HCT116 (cell line): Measurements from ENCODE around the gene C1R. TPM values are rescaled to one million over a fixed set of nuclear protein-coding genes. Genes with fewer than 3 reads are reported as not detected.

Experiments
- ATAC-seq: fragments of 200-7000 bp; cut with Tn5 transposase; 2 replicates; pipeline ENCODE4 v1.9.1; 2020; ENCODE audit warnings: mild to moderate bottlenecking, moderate library complexity
- BruUV-seq: library from RNA; stranded (reverse); fragments of 400-500 nt; replicated peaks from 2 replicates; lab custom pipeline; 2021; lab: Mats Ljungman, UMichigan
- CTCF ChIA-PET: fragments of 300-600 bp; sonication (Branson Sonifier 250); formaldehyde crosslinking; loops from one replicate; lab custom pipeline; 2021; ENCODE audit warnings: antibody characterized with exemption; lab: Charles Lee
- POLR2A ChIA-PET: fragments of 300-600, 350-600 bp; sonication (Branson Sonifier 250); formaldehyde crosslinking; loops from one replicate; lab custom pipeline; 2021; ENCODE audit warnings: antibody characterized with exemption; lab: Charles Lee
- RAD21 ChIA-PET, 2 experiments: fragments of 300-600 bp; sonication (Branson Sonifier 250); formaldehyde crosslinking; loops; one replicate each; lab custom pipeline; 2023; ENCODE audit warnings: low total read pairs in 2 of 2; ENCODE audit not compliant: uncharacterized antibody in 2 of 2, unreplicated experiment in 2 of 2, low non-redundant PET in 1 of 2; lab: Charles Lee
- DNase-seq: peaks from one replicate; pipeline ENCODE4 v3.0.0-alpha.2; 2010; ENCODE audit warnings: low read depth, low spot score
- H2AFZ ChIP-seq: fragments of 200-600 bp; shearing (Covaris generic), sonication (generic); 2 replicates; pipeline ENCODE4 v1.6.1; 2017; ENCODE audit warnings: low read depth, mixed run types, mixed read lengths, antibody characterized with exemption, low read length; ENCODE audit not compliant: poor library complexity, severe bottlenecking
- H3K27ac ChIP-seq: 2 replicates; pipeline ENCODE4 v1.5.1; 2012; ENCODE audit warnings: low read depth, low read length
- H3K27me3 ChIP-seq: fragments of 200-600 bp; sonication (generic); 2 replicates; pipeline ENCODE4 v1.6.1; 2016; ENCODE audit warnings: mixed run types, low read length, mixed read lengths; ENCODE audit not compliant: insufficient read depth
- H3K36me3 ChIP-seq, 2 experiments: fragments of 200-500 bp in 1 of 2; fragments of 200-600 bp in 1 of 2; sonication (Bioruptor generic) in 1 of 2; sonication (generic) in 1 of 2; 2 replicates each; pipeline versions ENCODE4 v1.5.1 to v1.6.1; 2014 to 2016; ENCODE audit warnings: low read length in 2 of 2, inconsistent platforms in 1 of 2, mixed read lengths in 1 of 2, mixed run types in 1 of 2; ENCODE audit not compliant: insufficient read depth in 2 of 2, control insufficient read depth in 1 of 2
- H3K4me1 ChIP-seq, 2 experiments: fragments of 200-600 bp in 1 of 2; sonication (generic) in 1 of 2; 2 replicates each; pipeline versions ENCODE4 v1.5.1 to v1.6.1; 2012 to 2017; ENCODE audit warnings: low read length in 2 of 2, inconsistent platforms in 1 of 2, mild to moderate bottlenecking in 1 of 2, mixed read lengths in 1 of 2, mixed run types in 1 of 2, moderate library complexity in 1 of 2; ENCODE audit not compliant: insufficient read depth in 2 of 2, control insufficient read depth in 1 of 2
- H3K4me2 ChIP-seq: fragments of 200-600 bp; sonication (generic); 2 replicates; pipeline ENCODE4 v1.6.1; 2017; ENCODE audit warnings: mixed run types, low read length, mixed read lengths
- H3K4me3 ChIP-seq, 2 experiments: fragments of 200-600 bp in 1 of 2; sonication (generic) in 1 of 2; replicated peaks in 1 of 2; 2 replicates each; pipeline ENCODE4 v1.5.1; 2011 to 2016; ENCODE audit warnings: low read length in 2 of 2, control low read depth in 1 of 2, low read depth in 1 of 2, mild to moderate bottlenecking in 1 of 2, mixed read lengths in 1 of 2, mixed run types in 1 of 2
- H3K79me2 ChIP-seq: fragments of 200-600 bp; sonication (generic); 2 replicates; pipeline ENCODE4 v1.6.1; 2017; ENCODE audit warnings: mild to moderate bottlenecking, mixed run types, low read length, moderate library complexity, mixed read lengths; ENCODE audit not compliant: insufficient read depth
- H3K9ac ChIP-seq: fragments of 200-600 bp; sonication (generic); 2 replicates; pipeline ENCODE4 v1.6.1; 2016; ENCODE audit warnings: low read length, mixed read lengths
- H3K9me2 ChIP-seq: fragments of 200-600 bp; sonication (generic), shearing (Covaris generic); 2 replicates; pipeline ENCODE4 v1.6.1; 2017; ENCODE audit warnings: mixed run types, mild to moderate bottlenecking, moderate library complexity; ENCODE audit not compliant: insufficient read depth
- H3K9me3 ChIP-seq, 2 experiments: fragments of 200-500 bp in 1 of 2; fragments of 200-600 bp in 1 of 2; sonication (Bioruptor generic) in 1 of 2; sonication (generic) in 1 of 2; 2 replicates each; pipeline ENCODE4 v1.6.1; 2014 to 2017; ENCODE audit warnings: low read length in 2 of 2, mixed read lengths in 2 of 2, inconsistent platforms in 1 of 2, low read depth in 1 of 2, mild to moderate bottlenecking in 1 of 2, mixed run types in 1 of 2, moderate library complexity in 1 of 2; ENCODE audit not compliant: control insufficient read depth in 1 of 2, insufficient read depth in 1 of 2
- H4K20me1 ChIP-seq: fragments of 200-600 bp; sonication (generic), shearing (Covaris generic); 2 replicates; pipeline ENCODE4 v1.6.1; 2017; ENCODE audit warnings: mixed run types, mild to moderate bottlenecking, moderate library complexity; ENCODE audit not compliant: insufficient read depth
- ATF3 ChIP-seq: IDR thresholded peaks from 2 replicates; pipeline ENCODE4 v1.6.1; 2012
- CEBPB ChIP-seq: IDR thresholded peaks from 2 replicates; pipeline ENCODE4 v1.6.1; 2012; ENCODE audit warnings: low read depth
- CTCF ChIP-seq, 3 experiments: fragments of 200-600 bp in 1 of 3; sonication (generic) in 1 of 3; IDR thresholded peaks in 2 of 3; conservative IDR thresholded peaks in 1 of 3; 2 replicates each; pipeline ENCODE4 v1.5.1; 2012 to 2017; ENCODE audit warnings: low read depth in 2 of 3, low read length in 2 of 3, antibody characterized with exemption in 1 of 3, borderline replicate concordance in 1 of 3, control low read depth in 1 of 3, mild to moderate bottlenecking in 1 of 3, mixed read lengths in 1 of 3, mixed run types in 1 of 3, moderate library complexity in 1 of 3; ENCODE audit not compliant: insufficient read depth in 1 of 3
- EZH2 ChIP-seq: fragments of 200-600 bp; sonication (generic); IDR thresholded peaks from 2 replicates; pipeline ENCODE4 v1.6.1; 2017; ENCODE audit warnings: antibody characterized with exemption, mixed run types
- FOSL1 ChIP-seq: IDR thresholded peaks from 2 replicates; pipeline ENCODE4 v1.6.1; 2012; ENCODE audit warnings: low read depth
- JUND ChIP-seq: IDR thresholded peaks from 2 replicates; pipeline ENCODE4 v1.6.1; 2012
- MAX ChIP-seq: IDR thresholded peaks from 2 replicates; pipeline ENCODE4 v1.6.1; 2012
- POLR2A ChIP-seq: IDR thresholded peaks from 2 replicates; pipeline ENCODE4 v1.7.0; 2011; ENCODE audit warnings: borderline replicate concordance; ENCODE audit not compliant: insufficient read depth, insufficient read length; ENCODE audit errors: extremely low read depth
- RAD21 ChIP-seq: IDR thresholded peaks from 2 replicates; pipeline ENCODE4 v1.6.1; 2012; ENCODE audit warnings: low read depth, mild to moderate bottlenecking
- SIN3A ChIP-seq: IDR thresholded peaks from 2 replicates; pipeline ENCODE4 v1.6.1; 2012; ENCODE audit warnings: low read depth
- SP1 ChIP-seq: IDR thresholded peaks from 2 replicates; pipeline ENCODE4 v1.6.1; 2012; ENCODE audit warnings: low read depth
- SRF ChIP-seq: IDR thresholded peaks from 2 replicates; pipeline ENCODE4 v1.6.1; 2012; ENCODE audit warnings: low read depth
- TCF7L2 ChIP-seq: IDR thresholded peaks from 2 replicates; pipeline ENCODE4 v1.7.0; 2011; ENCODE audit warnings: borderline replicate concordance, inconsistent platforms; ENCODE audit not compliant: insufficient read depth, insufficient read length; ENCODE audit errors: extremely low read depth
- YY1 ChIP-seq: IDR thresholded peaks from 2 replicates; pipeline ENCODE4 v1.6.1; 2011; ENCODE audit warnings: low read length, low read depth, moderate library complexity, mild to moderate bottlenecking; ENCODE audit not compliant: insufficient replicate concordance; ENCODE audit errors: extremely low read depth
- ZBTB33 ChIP-seq: IDR thresholded peaks from 2 replicates; pipeline ENCODE4 v1.6.1; 2011; ENCODE audit warnings: mild to moderate bottlenecking, low read length, moderate library complexity; ENCODE audit not compliant: insufficient replicate concordance; ENCODE audit errors: extremely low read depth
- intact Hi-C: fragments of 100-400 bp; cut with micrococcal nuclease; formaldehyde crosslinking; loops from 2 replicates; pipeline ENCODE4 v1.10.0; 2022
- total RNA-seq: library from RNA; stranded (reverse); gene quantifications from one replicate; pipeline ENCODE4 v1.2.1, GENCODE V29; 2021; ENCODE audit not compliant: unreplicated experiment

Gene C1R
- total RNA-seq, 1 experiment from 2014 or later, result 4.3 TPM

GRCh38 chr12:7068994-7069346, 23.3 kb downstream of the C1R start:
- Histone ChIP-seq H3K9ac (no peak overlapping the region), H3K4me3 (no peak overlapping the region), H3K79me2 (no peaks in the 10 kb centered on the region), H3K9me2 (no peaks in the 10 kb centered on the region), H4K20me1 (no peaks in the 10 kb centered on the region), H3K27me3 (no peaks in the 10 kb centered on the region), H2AFZ (no peak overlapping the region)
- ChIA-PET CTCF (no interaction called here), RAD21 (no interaction called here)
- no peak for ATAC-seq
- no TSS peak for BruUV-seq
- TF ChIP-seq ZBTB33 (no peak), ATF3 (no peak), SRF (no peak), CEBPB (no peak), RAD21 (no peak)
- TF ChIP-seq, all 23 proteins: peak for 0
- POLR2A ChIA-PET, result no interaction called here
- Histone ChIP-seq H3K4me1 (no peaks in the 10 kb centered on the region), H3K4me2 (no peak overlapping the region), H3K9me3 (no peaks in the 10 kb centered on the region), H3K36me3 (no peaks in the 10 kb centered on the region), H3K27ac (no peak overlapping the region)
- no peak for DNase-seq
- intact Hi-C loops, result no loop called here

- no peak overlapping the region for H3K4me3 ChIP-seq
- no peaks in the 10 kb centered on the region for H3K27me3 ChIP-seq
- intact Hi-C loops, result no loop called here
- H3K9me3 ChIP-seq, result no peaks in the 10 kb centered on the region
- no peaks in the 10 kb centered on the region for H3K36me3 ChIP-seq
- CTCF ChIA-PET, result no interaction called here
- ATAC-seq, result no peak
- no peaks in the 10 kb centered on the region for H4K20me1 ChIP-seq
- RAD21 ChIA-PET, result no interaction called here
- H3K9me2 ChIP-seq, result no peaks in the 10 kb centered on the region
- POLR2A ChIA-PET, result no interaction called here
- H2AFZ ChIP-seq, result no peak overlapping the region
- no TSS peak for BruUV-seq
- H3K79me2 ChIP-seq, result no peaks in the 10 kb centered on the region
- no peaks in the 10 kb centered on the region for H3K4me1 ChIP-seq
- no peak overlapping the region for H3K4me2 ChIP-seq
- H3K9ac ChIP-seq, result no peak overlapping the region
- no peak overlapping the region for H3K27ac ChIP-seq
- TF ChIP-seq ATF3 (no peak), YY1 (no peak), EZH2 (no peak), SP1 (no peak), RAD21 (no peak), CTCF (IDR thresholded peaks at IDR 0.05 in 2 of 3, conservative IDR thresholded peaks at IDR 0.05 in 1 of 3; ENCODE audit: borderline replicate concordance in 1 of 3, insufficient read depth in 1 of 3, low read depth in 2 of 3, low read length in 2 of 3) (no peak), MAX (no peak), SIN3A (no peak), POLR2A (no peak), JUND (no peak), FOSL1 (no peak), TCF7L2 (no peak)
- no peak for DNase-seq
These were observed 23.8 kb downstream of the C1R start for GRCh38 chr12:7068240-7068993.
